ENCODE results near the gene VEZT.
"Not testable (repeated sequence)": the region's sequence is repeated elsewhere in the genome, so short reads cannot be mapped to it uniquely, and the experiment has no call there.

Gene VEZT

DNA sequence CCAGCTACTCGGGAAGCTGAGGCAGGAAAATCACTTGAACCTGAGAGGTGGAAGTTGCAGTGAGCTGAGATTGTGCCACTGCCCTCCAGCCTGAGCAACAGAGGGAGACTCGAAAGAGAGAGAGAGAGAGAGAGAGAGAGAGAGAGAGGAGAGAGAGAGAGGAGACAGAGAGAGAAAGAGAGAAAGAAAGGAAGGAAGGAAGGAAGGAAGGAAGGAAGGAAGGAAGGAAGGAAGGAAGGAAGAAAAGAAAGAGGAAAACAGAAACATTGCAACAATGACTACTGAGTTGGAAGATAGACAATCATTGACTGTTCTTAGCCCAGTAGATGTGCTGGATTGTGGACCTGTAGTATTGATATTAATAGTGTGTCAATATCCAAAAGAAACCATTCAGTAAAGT lies 22.2 kb downstream of the VEZT start:
- not testable (repeated sequence) for H3K36me3 ChIP-seq (ENCODE audit: control insufficient read depth in 1 of 2, insufficient read depth in 2 of 2, low read length in 2 of 2); H2BK120ac ChIP-seq (ENCODE audit: insufficient read depth, low read length, poor library complexity); H3K27me3 ChIP-seq (ENCODE audit: insufficient read depth, low read length); H3K4ac ChIP-seq (ENCODE audit: low read depth, low read length); H3K4me3 ChIP-seq (ENCODE audit: low read depth, low read length); H3K4me1 ChIP-seq (ENCODE audit: control insufficient read depth in 1 of 2, insufficient read depth in 2 of 2, low read length in 2 of 2); DNase-seq; H2AFZ ChIP-seq (ENCODE audit: insufficient read depth, low read length, poor library complexity); H3K23ac ChIP-seq (ENCODE audit: low read length); H3K4me2 ChIP-seq (ENCODE audit: low read length); H3K79me1 ChIP-seq (ENCODE audit: low read length); H3K14ac ChIP-seq (ENCODE audit: low read length); H2BK12ac ChIP-seq (ENCODE audit: low read length); H4K8ac ChIP-seq (ENCODE audit: low read depth, low read length); H3K9ac ChIP-seq (ENCODE audit: low read length); H3K18ac ChIP-seq (ENCODE audit: low read length); H4K91ac ChIP-seq (ENCODE audit: low read depth, low read length); H3K9me3 ChIP-seq (ENCODE audit: insufficient read depth, low read depth, low read length); H3K79me2 ChIP-seq (ENCODE audit: control insufficient read depth, insufficient read depth, low read length, poor library complexity); H2BK5ac ChIP-seq (ENCODE audit: low read depth, low read length, poor library complexity); H3K27ac ChIP-seq (ENCODE audit: low read depth, low read length); H4K12ac ChIP-seq (ENCODE audit: low read depth, low read length); H2AK5ac ChIP-seq (ENCODE audit: low read length)
- whole genome bisulfite sequencing (ENCODE audit: extremely low coverage, insufficient coverage, insufficient read length): no CpG with 5 or more reads among the region's 2 CpGs

- no CpG with 5 or more reads among the region's 2 CpGs for WGBS (ENCODE audit: extremely low coverage, insufficient coverage, insufficient read length)
- Histone ChIP-seq H3K4ac (ENCODE audit: low read depth, low read length) (no peak overlapping the region), H3K27ac (ENCODE audit: low read depth, low read length) (no peak overlapping the region), H3K79me1 (ENCODE audit: low read length) (no peaks in the 10 kb centered on the region), H3K79me2 (ENCODE audit: control insufficient read depth, insufficient read depth, low read length, poor library complexity) (peaks cover 10% of the 10 kb centered on the region), H2AFZ (ENCODE audit: insufficient read depth, low read length, poor library complexity) (no peak overlapping the region), H3K14ac (ENCODE audit: low read length) (no peak overlapping the region), H3K36me3 (ENCODE audit: control insufficient read depth in 1 of 2, insufficient read depth in 2 of 2, low read length in 2 of 2) (peaks cover 4 to 9% of the 10 kb centered on the region in 2 experiments), H4K91ac (ENCODE audit: low read depth, low read length) (no peak overlapping the region), H3K4me3 (ENCODE audit: low read depth, low read length) (no peak overlapping the region), H3K9ac (ENCODE audit: low read length) (no peak overlapping the region), H2BK120ac (ENCODE audit: insufficient read depth, low read length, poor library complexity) (no peak overlapping the region), H3K4me2 (ENCODE audit: low read length) (no peak overlapping the region), H4K8ac (ENCODE audit: low read depth, low read length) (no peak overlapping the region), H3K27me3 (ENCODE audit: insufficient read depth, low read length) (no peaks in the 10 kb centered on the region), H2BK5ac (ENCODE audit: low read depth, low read length, poor library complexity) (no peak overlapping the region), H3K23ac (ENCODE audit: low read length) (no peak overlapping the region), H2AK5ac (ENCODE audit: low read length) (no peak overlapping the region), H3K18ac (ENCODE audit: low read length) (no peak overlapping the region), H2BK12ac (ENCODE audit: low read length) (no peak overlapping the region), H4K12ac (ENCODE audit: low read depth, low read length) (no peak overlapping the region), H3K4me1 (ENCODE audit: control insufficient read depth in 1 of 2, insufficient read depth in 2 of 2, low read length in 2 of 2) (peaks cover 0 to 2% of the 10 kb centered on the region in 2 experiments), H3K9me3 (ENCODE audit: insufficient read depth, low read depth, low read length) (no peaks in the 10 kb centered on the region)
- DNase-seq: no peak
These were observed 22.9 kb downstream of the VEZT start for GRCh38 chr12:95240556-95240955.

GRCh38 chr12:95241138-95241537 lies 23.5 kb downstream of the VEZT start:
- not testable (repeated sequence) for H3K9me3 ChIP-seq (ENCODE audit: insufficient read depth, low read depth, low read length); H3K4me2 ChIP-seq (ENCODE audit: low read length); H3K27ac ChIP-seq (ENCODE audit: low read depth, low read length); H3K36me3 ChIP-seq (ENCODE audit: control insufficient read depth in 1 of 2, insufficient read depth in 2 of 2, low read length in 2 of 2); H3K9ac ChIP-seq (ENCODE audit: low read length); H2BK120ac ChIP-seq (ENCODE audit: insufficient read depth, low read length, poor library complexity); H4K12ac ChIP-seq (ENCODE audit: low read depth, low read length); H3K14ac ChIP-seq (ENCODE audit: low read length); H4K91ac ChIP-seq (ENCODE audit: low read depth, low read length); H3K79me1 ChIP-seq (ENCODE audit: low read length); H3K79me2 ChIP-seq (ENCODE audit: control insufficient read depth, insufficient read depth, low read length, poor library complexity); H3K4me3 ChIP-seq (ENCODE audit: low read depth, low read length); H2BK12ac ChIP-seq (ENCODE audit: low read length); H3K4me1 ChIP-seq (ENCODE audit: control insufficient read depth in 1 of 2, insufficient read depth in 2 of 2, low read length in 2 of 2); H2BK5ac ChIP-seq (ENCODE audit: low read depth, low read length, poor library complexity); H3K18ac ChIP-seq (ENCODE audit: low read length); H2AK5ac ChIP-seq (ENCODE audit: low read length); H3K23ac ChIP-seq (ENCODE audit: low read length); H3K27me3 ChIP-seq (ENCODE audit: insufficient read depth, low read length); H2AFZ ChIP-seq (ENCODE audit: insufficient read depth, low read length, poor library complexity)
- peak overlapping the region; percentile 7 for H4K8ac ChIP-seq (ENCODE audit: low read depth, low read length)
- DNase-seq: peak; percentile 43 to 71
- H3K4ac ChIP-seq (ENCODE audit: low read depth, low read length): peak overlapping the region; percentile 69
- whole genome bisulfite sequencing (ENCODE audit: extremely low coverage, insufficient coverage, insufficient read length): no CpG with 5 or more reads among the region's 6 CpGs

DNA sequence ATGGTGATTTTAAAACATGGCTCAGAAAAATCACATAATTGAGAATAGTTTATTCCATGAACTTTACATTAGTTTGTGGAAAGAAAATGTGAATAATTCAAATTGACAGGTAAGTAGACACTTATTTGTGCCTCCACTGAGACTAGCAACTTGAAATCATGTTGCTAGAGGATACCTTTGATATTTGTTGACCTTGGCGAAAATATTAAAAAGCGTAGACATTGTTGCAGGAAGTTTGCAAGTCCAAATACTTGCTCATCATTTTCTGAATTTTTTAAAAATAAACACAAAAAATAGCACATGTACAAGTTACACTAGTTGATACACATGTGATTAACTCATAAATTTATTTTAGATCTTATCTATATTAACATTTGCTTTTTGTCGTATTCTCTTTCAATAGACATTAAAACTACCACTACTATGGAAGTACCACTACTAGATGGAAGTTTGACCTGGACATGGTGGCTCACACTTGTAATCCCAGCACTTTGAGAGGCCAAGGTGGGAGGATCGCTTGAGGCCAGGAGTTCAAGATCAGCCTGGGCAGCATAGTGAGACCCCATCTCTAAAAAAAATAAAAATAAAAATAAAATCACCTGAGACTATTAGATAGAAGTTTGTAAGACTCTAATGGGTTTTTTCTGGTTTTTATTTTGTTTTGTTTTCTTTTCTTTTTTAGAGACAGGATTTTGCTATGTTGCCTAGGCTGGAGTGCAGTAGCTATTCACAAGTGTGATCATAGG lies 24.3 kb downstream of the VEZT start:
- Histone ChIP-seq H2BK12ac (ENCODE audit: low read length) (no peak overlapping the region), H3K36me3 (ENCODE audit: control insufficient read depth in 1 of 2, insufficient read depth in 2 of 2, low read length in 2 of 2) (peaks cover 4 to 9% of the 10 kb centered on the region in 2 experiments), H3K23ac (ENCODE audit: low read length) (no peak overlapping the region), H2BK120ac (ENCODE audit: insufficient read depth, low read length, poor library complexity) (no peak overlapping the region), H2AFZ (ENCODE audit: insufficient read depth, low read length, poor library complexity) (no peak overlapping the region), H3K4ac (ENCODE audit: low read depth, low read length) (no peak overlapping the region), H2BK5ac (ENCODE audit: low read depth, low read length, poor library complexity) (no peak overlapping the region), H3K18ac (ENCODE audit: low read length) (no peak overlapping the region), H3K27me3 (ENCODE audit: insufficient read depth, low read length) (no peaks in the 10 kb centered on the region), H3K79me1 (ENCODE audit: low read length) (no peaks in the 10 kb centered on the region), H3K9me3 (ENCODE audit: insufficient read depth, low read depth, low read length) (no peaks in the 10 kb centered on the region), H3K9ac (ENCODE audit: low read length) (no peak overlapping the region), H4K8ac (ENCODE audit: low read depth, low read length) (no peak overlapping the region), H4K12ac (ENCODE audit: low read depth, low read length) (no peak overlapping the region), H3K4me2 (ENCODE audit: low read length) (no peak overlapping the region), H3K14ac (ENCODE audit: low read length) (no peak overlapping the region), H3K4me1 (ENCODE audit: control insufficient read depth in 1 of 2, insufficient read depth in 2 of 2, low read length in 2 of 2) (peaks cover 0 to 2% of the 10 kb centered on the region in 2 experiments), H3K27ac (ENCODE audit: low read depth, low read length) (no peak overlapping the region), H4K91ac (ENCODE audit: low read depth, low read length) (no peak overlapping the region), H3K79me2 (ENCODE audit: control insufficient read depth, insufficient read depth, low read length, poor library complexity) (peaks cover 5% of the 10 kb centered on the region), H2AK5ac (ENCODE audit: low read length) (no peak overlapping the region), H3K4me3 (ENCODE audit: low read depth, low read length) (no peak overlapping the region)
- no CpG with 5 or more reads among the region's 4 CpGs for WGBS (ENCODE audit: extremely low coverage, insufficient coverage, insufficient read length)
- no peak for DNase-seq
